Right ventricle myocardium inferior (tissue), 1 donor: ENCODE data around the gene LRRC59. TPM values are rescaled to one million over a fixed set of nuclear protein-coding genes. Genes with fewer than 3 reads are reported as not detected.
"Not testable (repeated sequence)": the region's sequence is repeated elsewhere in the genome, so short reads cannot be mapped to it uniquely, and the experiment has no call there.

ENCODE experiments used
- ATAC-seq: fragments of 200-7000 bp; cut with Tn5 transposase; one replicate; pipeline ENCODE4 v1.9.1; 2020; ENCODE audit warnings: mild to moderate bottlenecking, moderate library complexity
- DNase-seq: peaks from one replicate; pipeline ENCODE4 v3.0.0; 2021; ENCODE audit errors: missing footprints
- intact Hi-C: fragments of 100-400 bp; cut with DNase I; formaldehyde crosslinking; loops from one replicate; pipeline ENCODE4 v1.11.0; 2022
- long read RNA-seq: library from polyadenylated mRNA; unstranded; transcript quantifications from one replicate; pipeline ENCODE4 v2.0.0, GENCODE V29; 2021
- total RNA-seq: library from RNA; stranded (reverse); fragmentation: NEBNext Ultra II Directional; extraction: Animal tissue kit (Norgen Biotek cat#: 25700); gene quantifications from one replicate; pipeline ENCODE4 v1.2.1, GENCODE V29; 2021
- donor health status: DM: no; HTN: yes; CAD: no; lungs with severe emphysema.

The LRRC59 gene
- 24.5 TPM for total RNA-seq
- long read RNA-seq, transcript LRRC59-201 (7 exons, 2,910 nt) = major isoform, 13 of 20 reads
- long read RNA-seq, partial matches to known transcripts = 7 of 20 reads
- long read RNA-seq, other reads (novel, unspliced or antisense) = 0 of 20 reads

DNA sequence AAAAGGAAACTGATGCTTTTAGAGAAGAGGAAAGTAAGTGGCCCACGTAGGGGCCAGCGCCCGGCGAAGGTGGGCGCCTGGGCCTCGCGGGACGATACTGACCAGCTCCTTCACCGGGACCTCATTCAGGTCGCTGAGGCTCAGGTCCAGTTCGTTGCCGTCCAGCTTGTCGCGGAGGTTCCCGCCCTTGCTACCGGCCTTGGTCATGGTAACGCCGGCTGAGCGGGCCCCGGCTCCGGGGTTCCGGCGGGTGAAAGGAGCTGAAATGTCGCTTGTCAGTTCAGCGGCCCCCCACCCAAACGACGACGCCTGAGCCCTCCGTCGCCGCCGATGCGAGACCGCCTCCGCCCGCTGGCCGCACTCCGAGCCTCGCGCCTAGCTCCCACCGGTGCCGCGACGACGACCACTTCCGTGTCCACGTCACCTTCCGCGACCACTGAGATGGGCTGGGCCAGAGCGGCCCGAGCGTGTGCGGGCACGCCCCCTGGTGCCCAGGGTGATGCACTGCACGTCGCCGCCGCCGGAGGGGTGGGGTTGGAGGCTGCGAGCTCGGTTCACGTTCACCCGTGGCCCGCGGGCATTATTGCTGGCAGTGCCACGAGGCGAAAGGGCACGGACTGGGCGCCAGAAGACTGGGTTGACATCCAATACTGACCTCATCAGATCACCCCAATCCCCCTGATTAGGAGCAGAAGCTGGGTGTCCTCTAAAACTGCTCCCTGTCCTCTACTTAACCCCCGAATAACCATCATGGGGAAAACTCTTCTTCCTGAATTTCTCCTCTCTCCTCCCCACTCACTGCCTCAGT is at the start of gene LRRC59:
Gene LRRC59, minus strand, starts transcription at position 413 of the 808 bp plus-strand sequence. Its CDS starts 206 bp downstream, at position 207.
- intact Hi-C loops = loop anchor here (2.0 kb wide), 1 partner anchor 25 kb away; the partner anchor contains the start of genes EME1 and MRPL27
- ATAC-seq = peak; percentile 98
- DNase-seq = peak; percentile 97

DNA sequence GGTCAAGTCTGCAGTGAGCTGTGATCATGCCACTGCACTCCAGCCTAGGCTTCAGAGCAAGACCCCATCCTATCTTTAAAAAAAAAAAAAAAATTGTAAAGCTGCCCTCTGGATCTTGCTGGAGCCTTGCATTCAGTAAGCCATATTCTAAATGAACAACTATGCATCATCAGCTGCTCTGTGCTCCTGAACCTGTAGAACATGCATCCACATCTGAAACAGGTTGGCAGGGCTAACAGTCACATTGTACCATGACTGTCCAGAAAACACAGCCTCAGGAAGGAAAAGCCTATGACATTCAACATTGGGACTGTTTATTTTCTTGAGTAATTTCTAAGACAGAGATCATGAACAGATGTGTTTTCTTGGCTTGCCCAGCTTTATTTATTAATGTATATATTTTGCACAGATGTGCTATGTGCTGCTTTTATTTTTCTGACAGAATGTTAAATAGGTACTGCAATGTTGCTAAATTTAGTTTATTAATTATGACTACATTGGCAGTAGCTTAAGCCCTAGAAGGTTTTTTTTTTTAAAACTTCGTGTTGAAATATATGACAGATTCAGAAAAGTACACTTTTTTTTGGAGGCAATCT is 48.5 kb upstream of the LRRC59 start:
- intact Hi-C loops = no loop called here
- ATAC-seq (no peak), DNase-seq (no peak)

DNA sequence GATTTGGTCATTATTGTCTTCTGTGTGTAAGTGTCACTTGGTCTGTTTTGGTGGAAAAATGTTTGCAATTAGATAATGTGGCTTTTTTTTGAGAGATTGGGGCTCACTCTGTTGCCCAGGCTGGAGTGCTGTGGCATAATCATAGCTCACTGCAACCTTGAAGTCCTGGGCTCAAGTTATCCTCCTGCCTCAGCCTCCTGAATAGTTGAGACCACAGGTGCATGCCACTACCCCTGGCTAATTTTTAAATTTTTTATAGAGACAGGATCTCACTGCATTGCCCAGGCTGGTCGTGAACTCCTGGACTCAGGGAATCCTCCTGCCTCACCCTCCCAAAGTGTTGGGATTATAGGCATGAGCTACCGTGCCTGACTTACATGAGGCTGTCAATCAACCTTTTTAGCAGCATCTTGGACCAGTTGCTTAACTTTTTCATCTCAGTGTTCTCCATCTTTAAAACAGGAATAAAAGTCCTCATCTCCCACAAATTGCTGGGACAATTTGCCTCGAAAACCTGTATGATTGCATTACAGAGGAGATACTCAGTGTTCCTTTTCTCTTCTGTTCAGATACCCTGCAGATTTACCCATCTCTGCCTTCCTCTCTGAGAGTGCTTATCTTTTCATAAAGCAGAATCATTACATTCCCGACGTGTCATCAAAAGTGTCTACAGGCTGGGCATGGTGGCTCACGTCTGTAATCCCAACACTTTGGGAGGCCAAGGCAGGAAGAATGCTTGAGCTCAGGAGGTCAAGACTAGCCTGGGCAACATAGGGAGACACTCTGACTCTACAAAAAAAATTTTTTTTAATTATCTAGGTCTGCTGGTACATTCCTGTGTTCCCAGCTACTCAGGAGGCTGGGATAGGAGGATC is 47.8 kb upstream of the LRRC59 start:
- intact Hi-C loops = no loop called here
- DNase-seq = no peak
- no peak for ATAC-seq

DNA sequence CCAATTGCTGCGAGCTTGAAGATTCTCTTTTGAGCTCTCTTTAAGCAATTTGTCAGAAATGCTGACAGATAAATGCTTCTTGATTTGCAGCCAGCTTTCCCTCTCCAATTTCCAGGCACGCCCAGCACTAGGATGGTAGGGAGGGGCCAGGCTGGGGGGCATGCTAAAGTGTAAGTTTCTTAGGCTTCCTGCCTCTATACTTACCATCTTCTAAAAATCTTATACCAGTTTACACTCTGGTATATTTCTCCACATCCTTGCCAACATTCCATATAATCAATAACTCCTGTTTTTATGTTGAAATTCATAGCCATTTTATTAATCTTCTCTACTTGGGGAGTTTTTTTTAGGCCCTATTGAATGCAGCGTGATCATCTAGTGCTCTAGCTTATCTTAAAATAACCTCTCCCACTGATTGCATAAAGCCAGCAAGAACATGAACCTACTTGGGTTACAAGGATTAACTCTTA is 46.2 kb upstream of the LRRC59 start:
- peak; percentile 36 for ATAC-seq
- DNase-seq = no peak
- intact Hi-C loops = no loop called here

DNA sequence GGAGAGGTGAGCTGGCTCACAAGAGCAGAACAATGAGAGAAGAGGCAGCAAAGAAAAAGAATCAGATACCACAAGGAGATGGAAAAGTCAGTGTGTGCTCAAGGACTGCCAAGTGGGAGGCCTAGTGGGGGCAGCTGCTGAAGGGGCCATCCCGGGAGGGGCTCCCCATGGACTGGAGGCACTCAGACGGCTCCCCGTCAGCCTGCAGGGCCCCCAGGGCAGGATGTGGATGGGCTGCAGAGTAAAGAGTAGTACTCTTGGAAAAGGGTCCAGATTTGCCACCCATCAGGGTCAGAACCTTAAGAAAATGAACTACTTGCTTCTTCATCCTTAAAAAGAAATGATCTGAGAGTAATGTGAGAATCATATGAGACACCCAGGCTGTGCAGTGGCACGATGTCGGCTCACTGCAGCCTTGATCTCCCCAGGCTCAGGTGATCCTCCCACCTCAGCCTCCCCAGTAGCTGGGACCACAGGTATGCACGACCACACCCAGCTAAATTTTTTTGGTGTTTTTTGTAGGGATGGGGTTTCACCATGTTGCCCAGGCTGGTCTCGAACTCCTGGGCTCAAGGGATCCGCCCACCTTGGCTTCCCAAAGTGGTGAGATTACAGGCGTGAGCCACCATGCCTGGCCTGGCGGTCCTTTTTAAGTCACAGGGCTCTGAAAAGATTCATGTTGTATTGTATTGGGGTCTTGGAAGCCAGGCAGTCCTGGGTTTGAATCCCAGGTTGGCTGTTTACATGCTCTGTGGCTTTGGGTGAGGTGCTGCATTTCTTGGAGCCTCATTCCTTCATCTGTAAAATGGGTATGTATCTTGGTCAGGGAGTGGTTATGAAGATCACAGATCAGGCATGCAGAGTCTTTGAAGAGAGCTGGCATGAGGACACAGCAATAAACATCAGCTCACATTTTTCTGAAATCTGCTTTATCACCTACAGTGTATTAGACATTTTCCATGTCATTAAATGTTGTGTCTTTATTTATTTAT is 43.8 kb upstream of the LRRC59 start:
- ATAC-seq (no peak), DNase-seq (no peak)
- intact Hi-C loops = no loop called here

DNA sequence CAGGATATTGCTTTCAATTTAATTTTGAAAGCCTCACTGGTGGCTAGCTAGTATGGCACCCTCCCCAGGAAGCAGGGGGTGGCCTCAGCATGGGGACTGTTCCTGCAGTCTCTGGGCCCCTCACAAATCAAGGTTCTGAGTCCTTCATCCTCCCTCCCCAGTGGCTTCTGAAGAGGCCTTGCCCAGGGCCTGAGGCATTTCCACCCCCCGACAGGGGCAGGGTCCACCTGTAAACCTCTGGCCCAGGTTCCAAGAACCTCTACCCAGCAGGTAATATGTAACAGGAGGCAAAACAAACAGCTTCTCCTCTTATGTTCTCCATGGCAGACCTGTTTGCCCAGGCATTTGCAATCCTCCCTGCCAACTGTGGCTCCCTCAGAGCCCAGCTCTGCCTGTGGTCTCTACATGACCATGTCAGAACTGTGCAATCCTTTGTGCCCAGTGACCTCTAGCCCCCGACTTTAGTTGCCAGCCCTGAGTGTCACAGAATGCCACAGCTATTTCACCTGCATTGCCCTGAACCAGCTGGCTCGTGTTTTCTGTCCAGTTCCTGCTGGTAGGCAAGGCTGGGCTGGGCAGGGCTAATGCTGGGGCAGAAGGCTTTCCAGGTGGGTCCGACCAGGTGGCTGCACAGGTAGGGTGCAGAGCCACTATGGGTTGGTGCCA is 43.0 kb upstream of the LRRC59 start:
- intact Hi-C loops = no loop called here
- DNase-seq = no peak
- ATAC-seq = no peak

DNA sequence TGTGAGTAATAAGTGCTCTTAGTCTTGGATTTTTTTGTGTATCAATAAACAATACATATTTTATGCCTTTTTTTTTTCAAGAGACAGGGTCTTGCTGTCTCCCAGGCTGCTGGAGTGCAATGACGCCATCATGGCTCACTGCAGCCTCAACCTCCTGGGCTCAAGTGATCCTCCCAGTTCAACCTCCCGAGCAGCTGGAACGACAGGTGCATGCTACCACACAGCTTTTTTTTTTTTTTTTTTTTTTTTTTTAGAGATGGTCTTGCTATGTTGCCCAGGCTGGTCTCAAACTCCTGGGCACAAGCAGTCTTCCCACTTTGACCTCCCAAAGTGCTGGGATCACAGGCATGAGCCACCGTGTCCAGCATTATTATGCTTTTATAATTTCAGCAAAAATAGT is 41.7 kb upstream of the LRRC59 start:
- DNase-seq = no peak
- ATAC-seq = no peak
- intact Hi-C loops = no loop called here

DNA sequence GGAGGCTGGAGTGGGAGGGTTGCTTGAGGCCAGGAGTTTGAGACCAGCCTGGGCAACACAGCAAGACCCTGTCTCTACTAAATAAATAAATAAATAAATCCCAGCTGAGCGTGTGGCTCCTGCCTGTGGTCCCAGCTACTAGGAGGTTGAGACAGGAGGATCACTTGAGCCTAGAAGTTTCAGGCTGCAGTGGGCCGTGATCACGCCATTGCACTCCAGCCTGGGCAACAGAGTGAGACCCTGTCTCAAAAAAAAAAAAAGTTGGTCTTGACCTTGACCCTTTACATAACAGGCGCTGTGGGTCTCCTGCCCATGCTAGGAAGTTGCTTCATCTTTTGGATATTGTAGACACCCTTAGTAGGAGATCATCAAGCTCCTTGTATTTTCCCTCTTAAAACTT is 40.1 kb upstream of the LRRC59 start:
- intact Hi-C loops = no loop called here
- ATAC-seq (no peak), DNase-seq (no peak)

DNA sequence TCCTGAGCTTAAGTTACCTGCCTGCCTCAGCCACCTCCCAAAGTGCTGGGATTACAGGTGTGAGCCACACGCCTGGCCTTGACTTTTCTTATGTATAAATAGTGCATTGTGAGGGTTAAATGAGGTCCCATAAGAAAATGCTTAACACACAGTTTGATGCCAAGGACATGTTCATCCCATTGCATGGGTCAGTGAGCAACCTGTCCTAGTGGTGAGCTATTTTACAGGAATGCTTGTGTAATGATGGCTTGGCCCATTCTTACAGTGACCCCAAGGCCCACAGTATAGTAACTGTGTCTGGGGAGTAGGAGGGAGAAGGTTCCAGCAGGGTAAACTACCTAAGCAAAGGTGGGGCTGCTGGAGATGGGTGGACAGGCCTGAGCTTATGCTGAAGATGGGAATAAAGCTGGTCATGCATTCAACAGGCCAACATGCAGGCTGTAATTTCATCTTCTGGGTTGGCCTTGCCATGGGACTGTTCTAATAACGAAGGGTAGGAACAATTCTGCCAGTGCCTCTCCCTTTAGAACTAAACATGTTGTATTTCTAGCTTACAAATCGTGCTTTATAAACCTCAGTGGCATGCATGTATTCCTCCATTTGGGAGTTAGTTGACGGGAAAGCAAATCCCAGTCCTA is 34.9 kb upstream of the LRRC59 start:
- intact Hi-C loops = no loop called here
- DNase-seq (no peak), ATAC-seq (no peak)

DNA sequence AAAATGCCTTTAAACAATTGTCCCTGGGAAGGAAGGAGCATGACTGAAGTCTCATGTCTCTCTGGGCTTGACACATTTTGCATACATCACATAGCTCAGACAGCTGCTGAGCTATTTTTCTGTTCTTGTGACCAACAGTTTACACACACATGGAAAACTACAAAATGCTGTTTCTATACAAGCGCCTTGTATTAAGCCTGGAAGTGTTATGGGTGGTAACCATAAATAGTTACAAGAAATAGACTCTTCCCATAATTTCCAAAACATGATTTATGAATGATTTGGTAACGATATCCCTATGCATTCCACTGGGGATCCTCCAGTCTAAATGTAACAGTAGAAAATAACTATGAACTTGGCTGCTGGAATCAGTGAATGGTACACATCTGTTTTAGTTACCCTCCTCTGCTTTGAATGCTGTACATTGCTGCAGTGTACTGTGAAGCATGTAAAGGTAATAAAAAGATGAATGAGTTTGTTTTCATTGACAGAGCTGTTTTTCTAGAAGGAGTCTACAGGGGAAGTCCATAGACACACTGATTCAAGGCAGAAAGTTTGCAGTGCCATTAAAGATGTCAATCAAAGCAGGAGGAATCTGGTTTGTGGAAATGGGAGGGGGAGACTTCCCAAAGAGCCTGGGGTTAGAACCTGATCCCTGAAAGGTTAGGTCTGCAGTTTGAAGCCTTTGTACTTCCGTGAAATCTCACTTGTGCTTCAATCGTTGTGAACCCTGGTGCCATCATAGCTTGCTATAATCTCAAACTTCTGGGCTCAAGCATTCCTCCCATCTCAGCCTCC is 33.7 kb upstream of the LRRC59 start:
- no peak for ATAC-seq
- intact Hi-C loops = no loop called here
- no peak for DNase-seq

DNA sequence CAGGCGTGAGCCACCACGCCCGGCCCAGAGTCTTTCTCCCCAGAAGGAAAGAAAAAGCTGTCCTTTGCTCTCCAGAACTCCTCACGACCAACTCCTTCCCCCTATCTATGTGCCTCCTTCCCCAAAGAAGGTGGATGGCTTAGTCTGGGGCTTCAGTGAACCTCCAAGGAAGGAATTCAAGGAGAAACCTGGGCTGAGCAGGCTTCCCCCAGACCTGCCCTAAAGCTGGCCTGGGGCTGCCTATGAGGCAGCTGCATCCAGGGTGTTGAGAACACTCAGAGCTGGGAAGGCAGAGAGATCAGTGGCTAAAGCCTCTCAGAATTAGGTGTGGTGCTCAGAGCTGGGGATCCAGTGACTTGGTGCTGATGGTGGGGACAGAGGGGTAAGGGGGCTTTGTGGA is 32.5 kb upstream of the LRRC59 start:
- intact Hi-C loops = no loop called here
- no peak for DNase-seq
- ATAC-seq = no peak

DNA sequence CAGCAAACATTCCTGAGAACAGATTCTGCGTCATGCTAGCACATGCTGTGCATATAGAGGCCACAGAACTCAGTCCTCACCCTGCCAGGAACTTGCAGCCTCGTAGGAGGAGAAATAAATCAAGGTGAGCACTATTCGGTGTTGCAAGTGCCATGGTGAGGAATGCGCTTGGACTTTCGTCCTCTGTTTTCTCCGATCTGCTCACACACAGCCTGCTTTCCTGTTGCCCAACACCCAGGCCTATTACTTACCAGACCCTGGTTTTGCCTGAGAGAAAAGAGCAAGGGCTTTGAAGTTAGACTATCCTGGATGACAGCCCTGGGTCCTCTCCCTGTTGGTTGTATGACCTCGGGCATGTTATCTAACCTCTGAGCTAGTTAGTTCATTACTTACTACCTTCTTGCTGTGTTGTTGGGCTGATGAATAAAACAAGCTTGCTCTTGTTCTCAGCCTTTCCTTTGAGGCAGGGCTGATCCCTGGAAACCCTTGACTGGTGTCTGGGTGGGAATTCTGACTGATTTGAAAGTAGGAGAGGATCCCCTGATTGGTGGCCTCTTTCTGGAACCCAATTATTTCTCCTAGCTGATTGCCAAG is 31.6 kb upstream of the LRRC59 start:
- no peak for ATAC-seq
- intact Hi-C loops = no loop called here
- DNase-seq = no peak

DNA sequence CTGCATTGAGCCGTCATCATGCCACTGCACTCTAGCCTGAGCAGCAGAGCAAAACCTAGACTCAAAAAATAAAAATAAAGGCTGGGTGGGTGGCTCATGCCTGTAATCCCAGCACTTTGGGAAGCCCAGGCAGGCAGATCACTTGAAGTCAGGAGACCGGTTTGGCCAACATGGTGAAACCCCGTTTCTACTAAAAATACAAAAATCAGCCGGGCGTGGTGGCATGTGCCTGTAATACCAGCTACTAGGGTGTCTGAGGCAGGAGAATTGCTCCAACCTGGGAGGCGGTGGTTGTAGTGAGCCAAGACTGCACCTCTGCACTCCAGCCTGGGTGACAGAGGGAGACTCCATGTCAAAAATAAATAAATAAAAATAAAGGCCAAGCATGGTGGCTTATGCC is 30.8 kb upstream of the LRRC59 start:
- ATAC-seq, DNase-seq, intact Hi-C loops: not testable (repeated sequence)

DNA sequence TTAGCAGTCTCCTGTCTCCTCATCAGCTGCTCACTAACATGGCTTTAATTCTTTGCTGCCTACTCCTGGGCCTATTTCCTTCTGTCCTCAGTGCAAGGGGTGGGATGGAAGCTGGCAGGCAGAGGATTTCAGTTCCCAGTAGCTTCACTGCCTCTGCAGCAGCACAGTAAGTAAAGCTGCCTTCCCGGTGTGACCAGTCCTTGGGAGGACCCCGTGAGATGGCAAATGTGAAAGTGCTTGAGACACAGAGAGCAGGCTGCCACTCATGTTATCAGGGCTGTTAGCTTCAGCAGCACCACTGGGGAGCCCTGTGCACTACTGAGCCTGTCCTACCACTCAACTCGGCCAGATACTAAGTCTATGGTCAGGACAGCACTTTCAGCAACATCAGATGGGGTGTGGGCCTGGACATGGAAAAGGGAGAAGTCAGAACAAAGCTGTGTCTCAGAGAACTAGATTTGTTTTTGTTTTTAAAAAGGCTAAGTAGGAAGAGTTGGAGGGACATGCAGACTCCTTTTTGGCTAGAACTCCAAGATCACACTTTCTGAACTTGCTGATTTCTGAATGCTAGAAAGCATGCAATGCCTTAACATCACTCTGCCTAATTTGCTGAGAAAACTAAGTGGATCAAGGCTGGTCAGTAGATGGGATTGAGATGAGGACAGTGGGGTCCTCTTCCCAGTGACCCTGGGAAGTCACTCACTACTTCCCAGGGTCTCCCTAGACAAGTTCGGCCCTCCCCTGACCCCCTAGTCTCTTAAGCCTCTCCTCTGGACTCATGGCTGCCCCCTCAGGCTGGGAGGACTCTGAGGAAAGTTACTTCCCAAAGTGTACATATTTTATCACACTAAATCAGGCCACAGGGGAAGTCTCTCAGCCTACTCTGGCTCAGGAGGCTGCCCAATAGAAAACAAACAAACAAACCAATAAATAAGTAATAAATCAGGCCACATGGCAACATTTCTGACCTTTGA is 29.8 kb upstream of the LRRC59 start:
- DNase-seq (no peak), ATAC-seq (peak; percentile 70)
- intact Hi-C loops = loop anchor here (2.0 kb wide), 1 partner anchor 52 kb away; the partner anchor contains the start of gene RSAD1

DNA sequence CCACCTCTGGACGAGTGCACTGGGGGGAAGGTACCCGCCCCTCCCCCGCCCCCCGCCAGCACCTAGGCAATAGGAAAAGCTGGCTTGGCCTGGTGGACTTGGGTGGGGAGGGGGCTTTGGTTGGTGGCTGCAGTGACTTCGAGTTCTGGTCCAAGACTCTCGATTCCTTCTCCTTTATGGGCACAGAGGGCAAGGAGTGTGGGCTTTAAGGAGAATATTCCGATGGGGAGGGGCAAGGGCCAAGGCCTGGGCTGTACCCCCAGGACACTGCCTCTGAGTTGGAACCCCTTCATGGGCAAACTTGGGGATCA is 29.1 kb upstream of the LRRC59 start:
- intact Hi-C loops = loop anchor here (2.0 kb wide), 1 partner anchor 52 kb away; the partner anchor contains the start of gene RSAD1
- peak; percentile 2 for ATAC-seq
- no peak for DNase-seq
